Hepatocyte (in vitro differentiated cells): ENCODE measurements around the gene TCAF1. TPM values are rescaled to one million over a fixed set of nuclear protein-coding genes. Genes with fewer than 3 reads are reported as not detected.
A peak's percentile ranks its signal among the peaks of the same experiment; 100 is the strongest.

Source experiments
- DNase-seq: peaks from one replicate; pipeline ENCODE4 v3.0.0-alpha.2; 2016; ENCODE audit warnings: low spot score
- H2AFZ ChIP-seq: fragments of 200-600 bp; sonication (generic); 2 replicates; pipeline ENCODE4 v1.6.0; 2016; ENCODE audit warnings: antibody characterized with exemption, mild to moderate bottlenecking
- H3K27ac ChIP-seq: fragments of 200-600 bp; sonication (generic); 2 replicates; pipeline ENCODE4 v1.5.1; 2016; ENCODE audit warnings: mild to moderate bottlenecking
- H3K27me3 ChIP-seq: fragments of 200-600 bp; sonication (generic); 2 replicates; pipeline ENCODE4 v1.6.1; 2016
- H3K36me3 ChIP-seq: fragments of 200-600 bp; sonication (generic); replicated peaks from 2 replicates; pipeline ENCODE4 v1.5.1; 2016; ENCODE audit warnings: low read depth; ENCODE audit not compliant: insufficient read depth
- H3K4me1 ChIP-seq: fragments of 200-600 bp; sonication (generic); 2 replicates; pipeline ENCODE4 v1.5.1; 2016; ENCODE audit warnings: mild to moderate bottlenecking, moderate library complexity; ENCODE audit not compliant: insufficient read depth
- H3K4me2 ChIP-seq: fragments of 200-600 bp; sonication (generic); 2 replicates; pipeline ENCODE4 v1.6.0; 2016
- H3K4me3 ChIP-seq: fragments of 200-600 bp; sonication (generic); 2 replicates; pipeline ENCODE4 v1.5.1; 2016; ENCODE audit warnings: mild to moderate bottlenecking
- H3K79me2 ChIP-seq: fragments of 200-600 bp; sonication (generic); 2 replicates; pipeline ENCODE4 v1.6.0; 2017; ENCODE audit warnings: mild to moderate bottlenecking
- H3K9me2 ChIP-seq: fragments of 200-600 bp; sonication (generic); replicated peaks from 2 replicates; pipeline ENCODE4 v1.6.0; 2017; ENCODE audit warnings: mild to moderate bottlenecking; ENCODE audit not compliant: insufficient read depth
- H3K9me3 ChIP-seq: fragments of 200-600 bp; sonication (generic); 2 replicates; pipeline ENCODE4 v1.5.1; 2016; ENCODE audit warnings: low read depth, mild to moderate bottlenecking
- H4K20me1 ChIP-seq: fragments of 200-600 bp; sonication (generic); 2 replicates; pipeline ENCODE4 v1.6.0; 2016; ENCODE audit warnings: mild to moderate bottlenecking; ENCODE audit not compliant: insufficient read depth, poor library complexity, severe bottlenecking
- EZH2 ChIP-seq: fragments of 200-600 bp; sonication (generic); IDR thresholded peaks from 2 replicates; pipeline ENCODE4 v1.6.1; 2016; ENCODE audit warnings: antibody characterized with exemption, mild to moderate bottlenecking, borderline replicate concordance
- EZH2phosphoT487 ChIP-seq: fragments of 200-600 bp; sonication (generic); IDR thresholded peaks from one replicate; pipeline ENCODE4 v1.6.1; 2018; ENCODE audit warnings: antibody characterized with exemption, mild to moderate bottlenecking, low read depth, moderate library complexity; ENCODE audit not compliant: unreplicated experiment, severe bottlenecking
- WGBS: methylation state at CpG from one replicate; pipeline ENCODE4 v1.1.6; 2016; ENCODE audit warnings: low lambda C conversion rate; ENCODE audit errors: missing lambda C conversion rate; 5-methylcytosine and 5-hydroxymethylcytosine counted together
- polyA plus RNA-seq: library from polyadenylated mRNA; unstranded; fragments of >200 nt; fragmentation: Nextera tagmentation; extraction: Ambion mirVana; gene quantifications from 2 replicates; pipeline ENCODE4 v1.2.1, GENCODE V29; 2016
- total RNA-seq: library from RNA; depleted of rRNA; stranded (reverse); fragments of >200 nt; gene quantifications from 2 replicates; pipeline ENCODE4 v1.2.3, GENCODE V29; 2014
- TF ChIP-seq, protein P1 (sequence below): fragments of 200-600 bp; sonication (generic); IDR thresholded peaks from 2 replicates; pipeline ENCODE4 v1.5.1; 2016; ENCODE audit warnings: antibody characterized with exemption, mild to moderate bottlenecking; ENCODE audit not compliant: poor library complexity

Gene TCAF1
- total and polyA plus RNA-seq, 2 experiments from 2014 or later = 59.6 to 121 TPM

DNA sequence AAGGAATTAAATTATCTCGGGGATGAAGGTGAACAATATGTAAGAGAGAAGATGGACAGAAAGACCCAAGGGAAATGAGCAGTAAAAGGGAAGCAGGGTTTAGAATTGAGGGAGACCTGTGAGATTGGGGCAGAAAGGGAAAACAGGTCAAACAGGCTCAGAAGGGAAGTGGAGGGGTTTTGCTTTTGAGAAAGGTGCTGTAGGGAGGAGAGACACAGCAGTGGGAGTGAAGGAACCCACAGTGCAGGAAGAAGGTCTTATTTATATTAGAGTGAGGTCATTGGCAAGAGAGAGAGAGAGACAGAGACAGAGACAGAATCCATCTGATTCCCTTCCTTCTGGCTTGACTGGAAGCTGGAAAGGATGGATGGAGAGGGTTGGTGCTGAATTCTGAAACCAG lies 3.5 kb upstream of the TCAF1 start:
- Histone ChIP-seq H3K4me3 (no peak overlapping the region), H3K9me3 (no peaks in the 10 kb centered on the region), H3K79me2 (peaks cover 6% of the 10 kb centered on the region), H3K36me3 (no peaks in the 10 kb centered on the region), H3K27me3 (no peaks in the 10 kb centered on the region), H3K4me2 (peak overlapping the region; percentile 59), H3K4me1 (peaks cover 19% of the 10 kb centered on the region), H4K20me1 (no peaks in the 10 kb centered on the region), H3K9me2 (no peaks in the 10 kb centered on the region), H2AFZ (peak overlapping the region; percentile 55), H3K27ac (peak overlapping the region; percentile 93)
- DNase-seq = no peak
- WGBS = 100% methylated on average over 1 of the region's 1 CpG
- TF ChIP-seq EZH2phosphoT487 = no peak
- TF ChIP-seq, protein P1, sequence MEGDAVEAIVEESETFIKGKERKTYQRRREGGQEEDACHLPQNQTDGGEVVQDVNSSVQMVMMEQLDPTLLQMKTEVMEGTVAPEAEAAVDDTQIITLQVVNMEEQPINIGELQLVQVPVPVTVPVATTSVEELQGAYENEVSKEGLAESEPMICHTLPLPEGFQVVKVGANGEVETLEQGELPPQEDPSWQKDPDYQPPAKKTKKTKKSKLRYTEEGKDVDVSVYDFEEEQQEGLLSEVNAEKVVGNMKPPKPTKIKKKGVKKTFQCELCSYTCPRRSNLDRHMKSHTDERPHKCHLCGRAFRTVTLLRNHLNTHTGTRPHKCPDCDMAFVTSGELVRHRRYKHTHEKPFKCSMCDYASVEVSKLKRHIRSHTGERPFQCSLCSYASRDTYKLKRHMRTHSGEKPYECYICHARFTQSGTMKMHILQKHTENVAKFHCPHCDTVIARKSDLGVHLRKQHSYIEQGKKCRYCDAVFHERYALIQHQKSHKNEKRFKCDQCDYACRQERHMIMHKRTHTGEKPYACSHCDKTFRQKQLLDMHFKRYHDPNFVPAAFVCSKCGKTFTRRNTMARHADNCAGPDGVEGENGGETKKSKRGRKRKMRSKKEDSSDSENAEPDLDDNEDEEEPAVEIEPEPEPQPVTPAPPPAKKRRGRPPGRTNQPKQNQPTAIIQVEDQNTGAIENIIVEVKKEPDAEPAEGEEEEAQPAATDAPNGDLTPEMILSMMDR = no peak
- TF ChIP-seq EZH2 = no peak

GRCh38 chr7:143902332-143902899 lies 440 bp upstream of the TCAF1 start:
- Histone ChIP-seq H2AFZ (no peak overlapping the region), H3K79me2 (peaks cover 37% of the 10 kb centered on the region), H3K4me2 (peak overlapping the region; percentile 27), H4K20me1 (peaks cover 12% of the 10 kb centered on the region), H3K9me3 (no peaks in the 10 kb centered on the region), H3K9me2 (no peaks in the 10 kb centered on the region), H3K36me3 (no peaks in the 10 kb centered on the region), H3K27me3 (no peaks in the 10 kb centered on the region), H3K27ac (peak overlapping the region; percentile 97), H3K4me3 (no peak overlapping the region), H3K4me1 (peaks cover 30% of the 10 kb centered on the region)
- WGBS = 66% methylated on average over 14 of the region's 14 CpGs
- no peak for DNase-seq
- TF ChIP-seq, protein P1 = no peak
- TF ChIP-seq EZH2 = no peak
- TF ChIP-seq EZH2phosphoT487 = no peak

- Histone ChIP-seq H3K9me3 (no peaks in the 10 kb centered on the region), H3K9me2 (no peaks in the 10 kb centered on the region), H4K20me1 (peaks cover 15% of the 10 kb centered on the region), H3K4me2 (peak overlapping the region; percentile 75), H3K27me3 (no peaks in the 10 kb centered on the region), H2AFZ (peak overlapping the region; percentile 55), H3K4me1 (peaks cover 30% of the 10 kb centered on the region), H3K27ac (peak overlapping the region; percentile 97), H3K36me3 (no peaks in the 10 kb centered on the region), H3K79me2 (peaks cover 48% of the 10 kb centered on the region), H3K4me3 (peak overlapping the region; percentile 64)
- DNase-seq = peak; percentile 64
- TF ChIP-seq EZH2phosphoT487 (no peak), EZH2 (no peak)
- TF ChIP-seq, protein P1 = no peak
- 1% methylated on average over 12 of the region's 14 CpGs for WGBS
Observed at GRCh38 chr7:143901332-143901667, 676 bp downstream of the TCAF1 start.
